ENCODE measurements around the gene PDZD4.

The PDZD4 gene

DNA sequence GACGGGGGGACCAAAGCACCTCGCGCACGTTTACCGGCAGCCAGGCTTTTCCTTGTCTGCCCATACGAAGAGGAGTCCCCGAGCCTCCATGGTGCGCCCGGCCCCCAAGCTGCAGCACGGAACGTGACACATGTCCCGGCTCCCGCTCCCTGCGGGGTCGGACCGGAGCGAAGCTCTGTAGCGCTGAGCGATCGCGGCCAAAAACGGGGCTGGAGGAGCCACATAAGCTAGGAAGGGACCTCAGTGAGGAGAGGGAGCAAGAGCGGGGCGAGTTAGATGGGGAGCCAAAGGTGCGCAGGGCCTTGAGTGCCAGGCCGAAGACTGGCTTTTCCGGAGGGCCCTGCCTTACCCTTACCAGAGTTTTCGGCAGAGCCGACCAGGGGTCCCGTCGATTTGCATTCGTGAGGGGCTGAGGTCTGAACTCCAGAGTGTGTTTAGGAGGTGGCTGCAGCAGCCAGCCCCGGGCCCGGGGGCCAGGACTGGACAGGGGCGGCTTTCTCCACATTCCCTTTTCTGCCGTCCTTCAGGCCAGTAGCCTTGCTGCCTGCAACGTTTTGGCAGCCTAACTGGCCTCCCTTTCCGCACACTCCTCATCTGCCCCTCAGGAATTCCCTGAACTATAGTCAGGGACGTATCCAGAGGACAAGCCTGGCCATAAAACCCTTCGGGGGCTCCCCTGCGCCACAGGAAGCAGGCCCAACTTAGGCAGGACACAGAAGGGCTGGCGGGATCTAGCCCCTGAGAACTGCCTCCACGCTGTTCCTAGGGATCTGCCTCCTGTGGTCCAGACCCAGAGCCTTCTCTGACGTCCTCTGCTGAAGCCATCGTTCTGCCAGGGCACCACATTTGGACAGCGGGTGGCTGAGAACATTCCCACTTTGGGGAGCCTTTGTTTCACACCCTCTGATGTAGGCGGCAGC is 35.2 kb downstream of the PDZD4 start:
- H3K4me3 ChIP-seq (ENCODE audit: low read depth, low read length): peak overlapping the region; percentile 83

GRCh38 chrX:153794018-153794896 is 36.1 kb downstream of the PDZD4 start, which contains the start of the genes IDH3G and SSR4:
TSS of gene IDH3G (minus strand) at chrX:153794375. CDS start at chrX:153794326, 49 bp downstream.
TSS of gene SSR4 (plus strand) at chrX:153794668. CDS start at chrX:153794688, 20 bp downstream.
- TF ChIP-seq, protein P1, sequence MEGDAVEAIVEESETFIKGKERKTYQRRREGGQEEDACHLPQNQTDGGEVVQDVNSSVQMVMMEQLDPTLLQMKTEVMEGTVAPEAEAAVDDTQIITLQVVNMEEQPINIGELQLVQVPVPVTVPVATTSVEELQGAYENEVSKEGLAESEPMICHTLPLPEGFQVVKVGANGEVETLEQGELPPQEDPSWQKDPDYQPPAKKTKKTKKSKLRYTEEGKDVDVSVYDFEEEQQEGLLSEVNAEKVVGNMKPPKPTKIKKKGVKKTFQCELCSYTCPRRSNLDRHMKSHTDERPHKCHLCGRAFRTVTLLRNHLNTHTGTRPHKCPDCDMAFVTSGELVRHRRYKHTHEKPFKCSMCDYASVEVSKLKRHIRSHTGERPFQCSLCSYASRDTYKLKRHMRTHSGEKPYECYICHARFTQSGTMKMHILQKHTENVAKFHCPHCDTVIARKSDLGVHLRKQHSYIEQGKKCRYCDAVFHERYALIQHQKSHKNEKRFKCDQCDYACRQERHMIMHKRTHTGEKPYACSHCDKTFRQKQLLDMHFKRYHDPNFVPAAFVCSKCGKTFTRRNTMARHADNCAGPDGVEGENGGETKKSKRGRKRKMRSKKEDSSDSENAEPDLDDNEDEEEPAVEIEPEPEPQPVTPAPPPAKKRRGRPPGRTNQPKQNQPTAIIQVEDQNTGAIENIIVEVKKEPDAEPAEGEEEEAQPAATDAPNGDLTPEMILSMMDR (IDR thresholded peaks at IDR 0.05; ENCODE audit: borderline replicate concordance, insufficient read depth, low read depth, low read length): no peak
- peak within 1 kb of the TSS; percentile 85 for H3K4me3 ChIP-seq (ENCODE audit: low read depth, low read length)

More for the DNA sequence above, 35.2 kb downstream of the PDZD4 start:
- TF ChIP-seq, protein P1 (IDR thresholded peaks at IDR 0.05; ENCODE audit: borderline replicate concordance, insufficient read depth, low read depth, low read length): no peak

DNA sequence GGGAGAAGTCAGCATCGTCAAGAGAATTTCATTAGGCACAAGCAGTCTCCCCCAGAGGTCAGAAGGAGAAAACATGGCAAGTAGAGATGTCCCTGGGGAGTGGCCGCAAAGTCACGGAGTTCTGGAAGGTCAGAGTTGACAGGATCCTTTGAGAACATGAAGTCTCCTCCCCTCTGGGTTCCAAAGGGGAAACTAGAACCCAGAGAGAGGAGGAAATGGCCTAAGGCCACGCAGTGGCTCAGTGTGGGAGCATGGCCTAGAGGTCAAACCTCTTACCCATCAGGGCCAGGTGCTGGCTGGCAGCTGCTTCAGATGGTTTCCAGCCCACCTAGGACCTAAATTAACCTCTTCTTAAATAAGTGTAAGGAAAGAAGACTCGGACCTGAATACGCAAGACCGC is 37.1 kb downstream of the PDZD4 start:
- H3K4me3 ChIP-seq (ENCODE audit: low read depth, low read length): peak overlapping the region; percentile 85
- TF ChIP-seq, protein P1 (IDR thresholded peaks at IDR 0.05; ENCODE audit: borderline replicate concordance, insufficient read depth, low read depth, low read length): no peak

DNA sequence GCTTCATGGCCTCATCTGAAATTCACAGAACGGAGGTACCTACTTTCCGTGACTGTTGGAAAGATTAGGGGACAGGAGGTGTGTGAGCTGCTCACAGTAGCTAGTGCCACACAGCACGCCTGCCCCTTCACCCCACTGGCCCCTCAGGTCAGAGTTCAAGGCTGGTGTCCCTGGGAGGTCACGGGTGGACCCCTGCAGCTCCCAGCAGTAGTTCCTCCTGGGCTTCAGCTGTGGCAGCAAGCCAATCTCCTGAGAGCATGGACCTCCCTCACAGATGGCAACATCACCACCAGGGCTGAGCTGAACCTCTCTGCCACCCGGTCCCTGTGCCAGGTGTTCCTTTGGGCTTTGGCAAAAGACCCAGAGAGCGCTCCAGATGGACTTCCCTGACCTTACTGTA is 38.0 kb downstream of the PDZD4 start:
- H3K4me3 ChIP-seq (ENCODE audit: low read depth, low read length): no peak overlapping the region
- TF ChIP-seq, protein P1 (IDR thresholded peaks at IDR 0.05; ENCODE audit: borderline replicate concordance, insufficient read depth, low read depth, low read length): no peak

GRCh38 chrX:153791104-153791852 is 39.1 kb downstream of the PDZD4 start:
- H3K4me3 ChIP-seq (ENCODE audit: low read depth, low read length): no peak overlapping the region
- TF ChIP-seq, protein P1 (IDR thresholded peaks at IDR 0.05; ENCODE audit: borderline replicate concordance, insufficient read depth, low read depth, low read length): no peak

- TF ChIP-seq, protein P1 (IDR thresholded peaks at IDR 0.05; ENCODE audit: borderline replicate concordance, insufficient read depth, low read depth, low read length): no peak
- no peak overlapping the region for H3K4me3 ChIP-seq (ENCODE audit: low read depth, low read length)
These were observed 40.7 kb downstream of the PDZD4 start for GRCh38 chrX:153789654-153790053.

Measured in GM12875 (cell line).